HepG2 (cell line): ENCODE measurements around the gene AK2. TPM values are rescaled to one million over a fixed set of nuclear protein-coding genes. Genes with fewer than 3 reads are reported as not detected.

Experiments used
- ATAC-seq: fragments of 200-7000 bp; cut with Tn5 transposase; 3 replicates; pipeline ENCODE4 v1.9.1; 2020; ENCODE audit warnings: mild to moderate bottlenecking, moderate library complexity
- BruUV-seq: library from RNA; stranded (reverse); fragments of 400-500 nt; replicated peaks from 2 replicates; lab custom pipeline; 2021; lab: Mats Ljungman, UMichigan
- CTCF ChIA-PET: fragments of 300-600 bp; formaldehyde crosslinking; extraction: SDS; loops from one replicate; lab custom pipeline; 2021; ENCODE audit warnings: low total read pairs, inconsistent platforms, low intra/inter-chr PET ratio; lab: Yijun Ruan, JAX
- POLR2A ChIA-PET: fragments of 350-600 bp; sonication (Branson Sonifier 250); formaldehyde crosslinking; loops from one replicate; lab custom pipeline; 2020; ENCODE audit warnings: antibody characterized with exemption, inconsistent platforms; lab: Yijun Ruan, JAX
- DNase-seq: peaks from one replicate; pipeline ENCODE4 v3.0.0-alpha.2; 2015; ENCODE audit warnings: low spot score
- FAIRE-seq: peaks from 3 replicates; lab custom pipeline; 2011; peaks lifted over from hg19 to GRCh38; lab: Jason Lieb, UNC
- H2AFZ ChIP-seq: one replicate; pipeline ENCODE4 v1.6.1; 2011; ENCODE audit warnings: low read length, inconsistent platforms
- H3K27ac ChIP-seq: fragments of 300-600 bp; 3 replicates; pipeline ENCODE4 v1.8.0; 2011; ENCODE audit warnings: mixed run types, mild to moderate bottlenecking, mixed read lengths, low read length, inconsistent platforms; ENCODE audit not compliant: insufficient read depth; ENCODE audit errors: extremely low read length
- H3K27me3 ChIP-seq, 2 experiments: fragments of 200-600 bp in 1 of 2; 2 replicates in 1 of 2; 3 replicates in 1 of 2; pipeline versions ENCODE4 v1.6.0 to v1.8.0; 2011; ENCODE audit warnings: low read length in 2 of 2, mild to moderate bottlenecking in 2 of 2, moderate library complexity in 2 of 2, inconsistent platforms in 1 of 2; ENCODE audit not compliant: insufficient read depth in 2 of 2, control insufficient read depth in 1 of 2
- H3K36me3 ChIP-seq, 2 experiments: fragments of 200-600 bp in 1 of 2; replicated peaks in 1 of 2; 2 replicates in 1 of 2; 3 replicates in 1 of 2; pipeline versions ENCODE4 v1.5.1 to v1.8.0; 2011; ENCODE audit warnings: low read length in 2 of 2, inconsistent platforms in 1 of 2; ENCODE audit not compliant: insufficient read depth in 2 of 2, control insufficient read depth in 1 of 2
- H3K4me1 ChIP-seq: 2 replicates; pipeline ENCODE4 v1.5.1; 2012; ENCODE audit warnings: low read length, inconsistent platforms; ENCODE audit not compliant: insufficient read depth
- H3K4me2 ChIP-seq: 2 replicates; pipeline ENCODE4 v1.6.0; 2011; ENCODE audit warnings: low read depth, low read length, inconsistent platforms
- H3K4me3 ChIP-seq, 3 experiments: fragments of 200-600 bp in 1 of 3; sonication (generic), shearing (Covaris generic) in 1 of 3; replicated peaks in 1 of 3; 2 replicates each; pipeline ENCODE4 v1.5.1; 2011 to 2016; ENCODE audit warnings: low read length in 3 of 3, inconsistent platforms in 2 of 3, low read depth in 2 of 3, mild to moderate bottlenecking in 2 of 3, control low read depth in 1 of 3, mixed read lengths in 1 of 3; ENCODE audit not compliant: insufficient read depth in 1 of 3
- H3K79me2 ChIP-seq: one replicate; pipeline ENCODE4 v1.6.1; 2011; ENCODE audit warnings: low read length, inconsistent platforms; ENCODE audit not compliant: insufficient read depth
- H3K9ac ChIP-seq: 2 replicates; pipeline ENCODE4 v1.6.0; 2011; ENCODE audit warnings: mild to moderate bottlenecking, low read depth, low read length, inconsistent platforms; ENCODE audit not compliant: insufficient read depth
- H3K9me3 ChIP-seq: 2 replicates; pipeline ENCODE4 v1.5.1; 2012; ENCODE audit warnings: mild to moderate bottlenecking, low read length
- H4K20me1 ChIP-seq: 2 replicates; pipeline ENCODE4 v1.6.0; 2011; ENCODE audit warnings: inconsistent platforms, mild to moderate bottlenecking, low read length, moderate library complexity; ENCODE audit not compliant: insufficient read depth
- CAMTA2 ChIP-seq: sonication (generic); formaldehyde crosslinking; IDR thresholded peaks from 2 replicates; pipeline ENCODE4 v1.4.0; 2020; ENCODE audit warnings: mild to moderate bottlenecking, missing genetic modification reagents, borderline replicate concordance
- CEBPB ChIP-seq: IDR thresholded peaks from 2 replicates; pipeline ENCODE4 v1.6.1; 2011; ENCODE audit warnings: low read depth, low read length, improper control_type of control experiment, borderline replicate concordance
- PAXIP1 ChIP-seq: sonication (generic); formaldehyde crosslinking; conservative IDR thresholded peaks from 2 replicates; pipeline ENCODE4 v1.4.0; 2020; ENCODE audit warnings: mild to moderate bottlenecking, missing genetic modification reagents, moderate library complexity
- SNAI1 ChIP-seq: sonication (generic); formaldehyde crosslinking; IDR thresholded peaks from 2 replicates; pipeline ENCODE4 v1.5.0; 2020; ENCODE audit warnings: mild to moderate bottlenecking, missing genetic modification reagents, borderline replicate concordance
- TCF12 ChIP-seq, 2 experiments: fragments of 450-650 bp in 1 of 2; sonication (generic) in 1 of 2; formaldehyde crosslinking in 1 of 2; IDR thresholded peaks; 2 replicates each; pipeline versions ENCODE4 v1.6.1 to v1.8.0; 2017 to 2022; ENCODE audit warnings: antibody characterized with exemption in 1 of 2, mild to moderate bottlenecking in 1 of 2, missing genetic modification reagents in 1 of 2, moderate library complexity in 1 of 2
- THAP7 ChIP-seq: sonication (generic); formaldehyde crosslinking; IDR thresholded peaks from 2 replicates; pipeline ENCODE4 v1.8.1; 2023; ENCODE audit warnings: mild to moderate bottlenecking, missing genetic modification reagents
- ZBTB33 ChIP-seq: sonication (generic); formaldehyde crosslinking; IDR thresholded peaks from 2 replicates; pipeline ENCODE4 v1.4.0; 2020; ENCODE audit warnings: missing genetic modification reagents
- ZNF264 ChIP-seq: sonication (generic); formaldehyde crosslinking; IDR thresholded peaks from 2 replicates; pipeline ENCODE4 v1.4.0; 2020; ENCODE audit warnings: missing genetic modification reagents
- ZNF768 ChIP-seq: sonication (generic); formaldehyde crosslinking; IDR thresholded peaks from 2 replicates; pipeline ENCODE4 v1.4.0; 2020; ENCODE audit warnings: missing genetic modification reagents
- WGBS: methylation state at CpG from one replicate; pipeline ENCODE4 v1.1.6; 2017; ENCODE audit warnings: low lambda C conversion rate; 5-methylcytosine and 5-hydroxymethylcytosine counted together
- in situ Hi-C: cut with HindIII; loops from 2 replicates; pipeline ENCODE4 v1.10.0; 2017; ENCODE audit warnings: low pct_unique_long_range_greater_than_20kb; ENCODE audit not compliant: extremely low pct_ligation_motif_present
- intact Hi-C: fragments of 100-400 bp; cut with micrococcal nuclease; formaldehyde crosslinking; loops from one replicate; pipeline ENCODE4 v1.10.0; 2022; ENCODE audit not compliant: unreplicated experiment
- polyA plus RNA-seq, 8 experiments: library from polyadenylated mRNA; depleted of rRNA in 3 of 8; stranded (reverse) in 7 of 8; unstranded in 1 of 8; fragments of >200 nt; fragmentation: Illumina TruSeq in 4 of 8; extraction: Trizol in 4 of 8; gene quantifications; 2 replicates each; pipeline versions ENCODE4 v1.2.1 to v1.2.3, GENCODE V29; 2011 to 2016; ENCODE audit warnings: low read depth in 4 of 8, missing spikeins in 1 of 8, mixed read lengths in 1 of 8; ENCODE audit not compliant: insufficient read depth in 1 of 8
- total RNA-seq, 5 experiments: library from RNA; depleted of rRNA; stranded (reverse); fragments of >200 nt; fragmentation: Illumina TruSeq; extraction: Trizol; gene quantifications; 2 replicates each; pipeline ENCODE4 v1.2.3, GENCODE V29; 2016; ENCODE audit warnings: low read depth in 1 of 5
- TF ChIP-seq, protein P1 (sequence below): sonication (generic); formaldehyde crosslinking; IDR thresholded peaks from 2 replicates; pipeline ENCODE4 v1.4.0; 2020; ENCODE audit warnings: mild to moderate bottlenecking, missing genetic modification reagents
- TF ChIP-seq, protein P2 (sequence below): IDR thresholded peaks from 2 replicates; pipeline ENCODE4 v1.6.1; 2018; ENCODE audit warnings: missing genetic modification reagents, mild to moderate bottlenecking, missing compliant biosample characterization

Gene AK2
- total and polyA plus RNA-seq, 2 of the 13 experiments (the other 11 are each of a cell fraction or from before 2014, with no cell fraction given): 170 to 188 TPM

- in situ Hi-C loops: no loop called here
- H3K79me2 ChIP-seq: no peaks in the 10 kb centered on the region
- TF ChIP-seq CAMTA2: no peak
- no peak for TF ChIP-seq THAP7
- no peak for TF ChIP-seq ZNF768 (CRISPR knock-in tag)
- no peak for TF ChIP-seq ZBTB33 (CRISPR knock-in tag)
- TF ChIP-seq, protein P1, sequence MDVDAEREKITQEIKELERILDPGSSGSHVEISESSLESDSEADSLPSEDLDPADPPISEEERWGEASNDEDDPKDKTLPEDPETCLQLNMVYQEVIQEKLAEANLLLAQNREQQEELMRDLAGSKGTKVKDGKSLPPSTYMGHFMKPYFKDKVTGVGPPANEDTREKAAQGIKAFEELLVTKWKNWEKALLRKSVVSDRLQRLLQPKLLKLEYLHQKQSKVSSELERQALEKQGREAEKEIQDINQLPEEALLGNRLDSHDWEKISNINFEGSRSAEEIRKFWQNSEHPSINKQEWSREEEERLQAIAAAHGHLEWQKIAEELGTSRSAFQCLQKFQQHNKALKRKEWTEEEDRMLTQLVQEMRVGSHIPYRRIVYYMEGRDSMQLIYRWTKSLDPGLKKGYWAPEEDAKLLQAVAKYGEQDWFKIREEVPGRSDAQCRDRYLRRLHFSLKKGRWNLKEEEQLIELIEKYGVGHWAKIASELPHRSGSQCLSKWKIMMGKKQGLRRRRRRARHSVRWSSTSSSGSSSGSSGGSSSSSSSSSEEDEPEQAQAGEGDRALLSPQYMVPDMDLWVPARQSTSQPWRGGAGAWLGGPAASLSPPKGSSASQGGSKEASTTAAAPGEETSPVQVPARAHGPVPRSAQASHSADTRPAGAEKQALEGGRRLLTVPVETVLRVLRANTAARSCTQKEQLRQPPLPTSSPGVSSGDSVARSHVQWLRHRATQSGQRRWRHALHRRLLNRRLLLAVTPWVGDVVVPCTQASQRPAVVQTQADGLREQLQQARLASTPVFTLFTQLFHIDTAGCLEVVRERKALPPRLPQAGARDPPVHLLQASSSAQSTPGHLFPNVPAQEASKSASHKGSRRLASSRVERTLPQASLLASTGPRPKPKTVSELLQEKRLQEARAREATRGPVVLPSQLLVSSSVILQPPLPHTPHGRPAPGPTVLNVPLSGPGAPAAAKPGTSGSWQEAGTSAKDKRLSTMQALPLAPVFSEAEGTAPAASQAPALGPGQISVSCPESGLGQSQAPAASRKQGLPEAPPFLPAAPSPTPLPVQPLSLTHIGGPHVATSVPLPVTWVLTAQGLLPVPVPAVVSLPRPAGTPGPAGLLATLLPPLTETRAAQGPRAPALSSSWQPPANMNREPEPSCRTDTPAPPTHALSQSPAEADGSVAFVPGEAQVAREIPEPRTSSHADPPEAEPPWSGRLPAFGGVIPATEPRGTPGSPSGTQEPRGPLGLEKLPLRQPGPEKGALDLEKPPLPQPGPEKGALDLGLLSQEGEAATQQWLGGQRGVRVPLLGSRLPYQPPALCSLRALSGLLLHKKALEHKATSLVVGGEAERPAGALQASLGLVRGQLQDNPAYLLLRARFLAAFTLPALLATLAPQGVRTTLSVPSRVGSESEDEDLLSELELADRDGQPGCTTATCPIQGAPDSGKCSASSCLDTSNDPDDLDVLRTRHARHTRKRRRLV (CRISPR knock-in tag): no peak
- no peak for TF ChIP-seq TCF12 (IDR thresholded peaks at IDR 0.05)
- TF ChIP-seq TCF12 (CRISPR knock-in tag; IDR thresholded peaks at IDR 0.05): no peak
- no peak for TF ChIP-seq PAXIP1 (CRISPR knock-in tag)
- TF ChIP-seq CEBPB: no peak
- TF ChIP-seq, protein P2, sequence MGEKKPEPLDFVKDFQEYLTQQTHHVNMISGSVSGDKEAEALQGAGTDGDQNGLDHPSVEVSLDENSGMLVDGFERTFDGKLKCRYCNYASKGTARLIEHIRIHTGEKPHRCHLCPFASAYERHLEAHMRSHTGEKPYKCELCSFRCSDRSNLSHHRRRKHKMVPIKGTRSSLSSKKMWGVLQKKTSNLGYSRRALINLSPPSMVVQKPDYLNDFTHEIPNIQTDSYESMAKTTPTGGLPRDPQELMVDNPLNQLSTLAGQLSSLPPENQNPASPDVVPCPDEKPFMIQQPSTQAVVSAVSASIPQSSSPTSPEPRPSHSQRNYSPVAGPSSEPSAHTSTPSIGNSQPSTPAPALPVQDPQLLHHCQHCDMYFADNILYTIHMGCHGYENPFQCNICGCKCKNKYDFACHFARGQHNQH: no peak
- no peak for TF ChIP-seq ZNF264
- TF ChIP-seq SNAI1: no peak
Observed at GRCh38 chr1:32980080-32980479, 56.6 kb downstream of the AK2 start.

More at GRCh38 chr1:32980080-32980479, 56.6 kb downstream of the AK2 start:
- CTCF ChIA-PET: no interaction called here
- ATAC-seq (no peak), FAIRE-seq (no peak), DNase-seq (no peak)
- Histone ChIP-seq H3K4me2 (no peak overlapping the region), H4K20me1 (no peaks in the 10 kb centered on the region), H3K4me1 (peaks cover 12% of the 10 kb centered on the region), H3K27ac (no peak overlapping the region), H3K9ac (no peak overlapping the region), H3K4me3 (no peak overlapping the region), H3K36me3 (no peaks in the 10 kb centered on the region), H3K9me3 (no peaks in the 10 kb centered on the region), H2AFZ (no peak overlapping the region), H3K27me3 (peaks cover 1 to 2% of the 10 kb centered on the region in 2 experiments; a peak in 2 of 5 replicates)
- POLR2A ChIA-PET: interaction anchor here (1.6 kb wide), 1 partner anchor 15 kb away, joined by 5 read pairs; the partner anchor contains the start of gene RNF19B
- intact Hi-C loops: no loop called here
- no TSS peak for BruUV-seq
- WGBS: 75% methylated on average over 3 of the region's 10 CpGs
